K562 (cell line): ENCODE measurements around the gene TCP11. TPM values are rescaled to one million over a fixed set of nuclear protein-coding genes. Genes with fewer than 3 reads are reported as not detected.

Experiments used
- ATAC-seq: fragments of 200-7000 bp; cut with Tn5 transposase; 3 replicates; pipeline ENCODE4 v1.9.1; 2020; ENCODE audit warnings: moderate library complexity
- BruUV-seq: library from RNA; stranded (reverse); fragments of 400-500 nt; replicated peaks from 2 replicates; lab custom pipeline; 2021; lab: Mats Ljungman, UMichigan
- CTCF ChIA-PET: fragments of 300-600 bp; formaldehyde crosslinking; extraction: SDS; loops from one replicate; lab custom pipeline; 2021; ENCODE audit warnings: low intra/inter-chr PET ratio; lab: Yijun Ruan, JAX
- POLR2A ChIA-PET: fragments of 300-600, 350-650 bp; sonication (Branson Sonifier 250); formaldehyde crosslinking; extraction: SDS; loops from one replicate; lab custom pipeline; 2021; ENCODE audit warnings: antibody characterized with exemption, inconsistent platforms; lab: Yijun Ruan, JAX
- DNase-seq, 4 experiments: peaks; one replicate each; pipeline versions ENCODE4 v3.0.0 to v3.0.0-alpha.2; 2011 to 2018; ENCODE audit warnings: low spot score in 3 of 4, mixed read lengths in 3 of 4; ENCODE audit errors: extremely low read depth in 1 of 4
- FAIRE-seq: peaks from 2 replicates; lab custom pipeline; 2011; peaks lifted over from hg19 to GRCh38; lab: Jason Lieb, UNC
- H2AFZ ChIP-seq: 2 replicates; pipeline ENCODE4 v1.6.0; 2011; ENCODE audit warnings: low read depth, low read length, control low read depth, inconsistent platforms
- H3K27ac ChIP-seq: fragments of 200-600 bp; 3 replicates; pipeline ENCODE4 v1.8.0; 2011; ENCODE audit warnings: low read depth, mild to moderate bottlenecking, control low read depth, inconsistent platforms, low read length, moderate library complexity, mixed read lengths; ENCODE audit errors: extremely low read depth
- H3K27me3 ChIP-seq, 2 experiments: fragments of 300-600 bp in 1 of 2; 2 replicates in 1 of 2; 3 replicates in 1 of 2; pipeline versions ENCODE4 v1.6.0 to v1.8.0; 2011; ENCODE audit warnings: inconsistent platforms in 2 of 2, low read length in 2 of 2, mild to moderate bottlenecking in 1 of 2, mixed read lengths in 1 of 2, moderate library complexity in 1 of 2; ENCODE audit not compliant: control insufficient read depth in 2 of 2, insufficient read depth in 2 of 2
- H3K36me3 ChIP-seq: fragments of 300-600 bp; 3 replicates; pipeline ENCODE4 v1.8.0; 2011; ENCODE audit warnings: mild to moderate bottlenecking, low read length, inconsistent platforms; ENCODE audit not compliant: control insufficient read depth, insufficient read depth
- H3K4me1 ChIP-seq, 2 experiments: fragments of 200-600 bp in 1 of 2; replicated peaks in 1 of 2; 2 replicates in 1 of 2; 3 replicates in 1 of 2; pipeline versions ENCODE4 v1.5.1 to v1.8.0; 2011; ENCODE audit warnings: inconsistent platforms in 2 of 2, low read length in 2 of 2, mild to moderate bottlenecking in 1 of 2, mixed read lengths in 1 of 2, moderate library complexity in 1 of 2; ENCODE audit not compliant: control insufficient read depth in 2 of 2, insufficient read depth in 2 of 2
- H3K4me2 ChIP-seq: 2 replicates; pipeline ENCODE4 v1.6.1; 2011; ENCODE audit warnings: low read length, control low read depth, inconsistent platforms, mixed read lengths; ENCODE audit not compliant: insufficient read depth
- H3K4me3 ChIP-seq: fragments of 200-600 bp; sonication (generic), shearing (Covaris generic); 2 replicates; pipeline ENCODE4 v1.5.1; 2016; ENCODE audit warnings: control low read depth, inconsistent platforms
- H3K79me2 ChIP-seq: fragments of 200-600 bp; 3 replicates; pipeline ENCODE4 v1.8.0; 2011; ENCODE audit warnings: low read length, inconsistent platforms; ENCODE audit not compliant: control insufficient read depth, insufficient read depth
- H3K9ac ChIP-seq, 2 experiments: 2 replicates each; pipeline versions ENCODE4 v1.6.0 to v1.6.1; 2011; ENCODE audit warnings: low read depth in 2 of 2, low read length in 2 of 2, control low read depth in 1 of 2, inconsistent platforms in 1 of 2, mild to moderate bottlenecking in 1 of 2, mixed read lengths in 1 of 2; ENCODE audit not compliant: insufficient read depth in 1 of 2
- H3K9me1 ChIP-seq: one replicate; pipeline ENCODE4 v1.6.0; 2011; ENCODE audit warnings: inconsistent platforms, mild to moderate bottlenecking, low read length, moderate library complexity; ENCODE audit not compliant: control insufficient read depth, insufficient read depth
- H3K9me3 ChIP-seq: replicated peaks from 2 replicates; pipeline ENCODE4 v1.5.1; 2011; ENCODE audit warnings: low read depth, low read length, inconsistent platforms; ENCODE audit not compliant: control insufficient read depth, insufficient read depth
- H4K20me1 ChIP-seq: replicated peaks from 2 replicates; pipeline ENCODE4 v1.6.1; 2011; ENCODE audit warnings: low read length, inconsistent platforms, mixed read lengths; ENCODE audit not compliant: control insufficient read depth, insufficient read depth
- EP400 ChIP-seq: fragments of 450-650 bp; IDR thresholded peaks from 2 replicates; pipeline ENCODE4 v1.6.1; 2017; ENCODE audit warnings: antibody characterized with exemption, mild to moderate bottlenecking, moderate library complexity
- HDAC8 ChIP-seq: fragments of 450-650 bp; IDR thresholded peaks from 2 replicates; pipeline ENCODE4 v1.6.1; 2016; ENCODE audit warnings: mild to moderate bottlenecking, missing genetic modification characterization, moderate library complexity, missing compliant biosample characterization
- MLX ChIP-seq, 2 experiments: fragments of 450-650 bp in 1 of 2; sonication (generic) in 1 of 2; formaldehyde crosslinking; conservative IDR thresholded peaks; 2 replicates each; pipeline versions ENCODE4 v1.4.0 to v1.8.1; 2020 to 2022; ENCODE audit warnings: mild to moderate bottlenecking in 1 of 2, missing genetic modification reagents in 1 of 2
- MYC ChIP-seq, 2 experiments: fragments of 250-450 bp in 1 of 2; sonication (Bioruptor Pico) in 1 of 2; IDR thresholded peaks; 2 replicates each; pipeline versions ENCODE4 v1.5.1 to v1.6.1; 2012 to 2021; ENCODE audit warnings: low read depth in 2 of 2, borderline replicate concordance in 1 of 2, improper control_type of control experiment in 1 of 2, low read length in 1 of 2, mild to moderate bottlenecking in 1 of 2, moderate library complexity in 1 of 2
- NR1H2 ChIP-seq: sonication (generic); formaldehyde crosslinking; IDR thresholded peaks from 2 replicates; pipeline ENCODE4 v1.4.0; 2020; ENCODE audit warnings: mild to moderate bottlenecking, missing genetic modification reagents
- ZC3H8 ChIP-seq: fragments of 450-650 bp; IDR thresholded peaks from 2 replicates; pipeline ENCODE4 v1.6.1; 2017
- ZKSCAN8 ChIP-seq: fragments of 200-800 bp; sonication (Bioruptor generic); IDR thresholded peaks from 2 replicates; pipeline ENCODE4 v1.6.1; 2016; ENCODE audit warnings: missing genetic modification characterization, missing compliant biosample characterization
- ZNF124 ChIP-seq: sonication (generic); formaldehyde crosslinking; IDR thresholded peaks from 2 replicates; pipeline ENCODE4 v1.8.1; 2022; ENCODE audit warnings: missing genetic modification reagents
- ZNF24 ChIP-seq: fragments of 450-650 bp; IDR thresholded peaks from 2 replicates; pipeline ENCODE4 v1.6.1; 2016
- ZSCAN32 ChIP-seq: fragments of 450-650 bp; formaldehyde crosslinking; IDR thresholded peaks from 2 replicates; pipeline ENCODE4 v1.4.0; 2020; ENCODE audit warnings: mild to moderate bottlenecking, moderate library complexity
- WGBS: fragments of 100-300 bp; shearing (Covaris generic); methylation state at CpG from one replicate; pipeline ENCODE4 v1.1.6; 2016; ENCODE audit warnings: low coverage, mixed read lengths; ENCODE audit not compliant: insufficient coverage; ENCODE audit errors: missing lambda C conversion rate; 5-methylcytosine and 5-hydroxymethylcytosine counted together
- in situ Hi-C: fragments of 300-500 bp; cut with MboI; formaldehyde crosslinking; loops from 4 replicates; pipeline ENCODE4 v1.15.0; 2018; ENCODE audit warnings: inconsistent platforms, mixed read lengths
- intact Hi-C: fragments of 100-400 bp; cut with micrococcal nuclease; formaldehyde crosslinking; loops from 2 replicates; pipeline ENCODE4 v1.14.2; 2022
- polyA plus RNA-seq, 8 experiments: library from polyadenylated mRNA; depleted of rRNA in 4 of 8; stranded (reverse) in 5 of 8; unstranded in 3 of 8; fragments of >200 nt; fragmentation: Nextera tagmentation in 2 of 8; fragmentation: Illumina TruSeq in 1 of 8; extraction: Ambion mirVana in 2 of 8; extraction: Trizol in 1 of 8; gene quantifications; 2 replicates each; pipeline versions ENCODE4 v1.2.1 to v1.2.3, GENCODE V29; 2011 to 2014; ENCODE audit warnings: inconsistent platforms in 1 of 8, missing spikeins in 1 of 8
- total RNA-seq, 7 experiments: library from RNA; depleted of rRNA in 6 of 7; stranded (reverse); fragments of >200 nt in 6 of 7; fragmentation: Illumina TruSeq in 2 of 7; extraction: Trizol in 2 of 7; gene quantifications; 2 replicates each; pipeline versions ENCODE4 v1.2.1 to v1.2.3, GENCODE V29; 2011 to 2021; ENCODE audit warnings: low replicate concordance in 1 of 7
- TF ChIP-seq, protein P1 (sequence below): fragments of 450-650 bp; IDR thresholded peaks from 2 replicates; pipeline ENCODE4 v1.6.1; 2017; ENCODE audit warnings: antibody characterized with exemption

Gene TCP11
- total and polyA plus RNA-seq, 9 of the 15 experiments (the other 6 are each of a cell fraction or from before 2014, with no cell fraction given) = not detected

DNA sequence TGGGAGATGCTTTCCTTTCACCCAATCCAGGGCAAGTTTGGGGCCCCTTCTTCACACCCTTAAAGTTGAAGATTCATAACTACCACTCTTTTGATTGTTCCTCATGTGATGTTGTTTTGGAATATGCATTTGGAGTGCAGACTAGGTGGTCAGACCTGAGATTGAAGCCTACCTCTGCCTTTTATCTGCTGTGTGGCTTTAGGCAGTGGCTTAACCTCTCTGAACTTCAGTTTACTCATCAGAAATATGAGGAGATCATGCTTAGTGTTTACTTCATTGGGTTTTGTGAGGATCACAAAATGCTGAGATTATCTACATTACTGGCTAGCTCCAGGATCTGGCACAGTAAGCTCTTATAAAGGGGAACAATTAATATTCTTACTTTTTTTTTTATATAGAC is 26.4 kb upstream of the TCP11 start (continued):
- TF ChIP-seq MLX (CRISPR knock-in tag; conservative IDR thresholded peaks at IDR 0.05) = no peak
- TF ChIP-seq ZSCAN32 (CRISPR knock-in tag) = no peak
- no peak for TF ChIP-seq HDAC8 (tag)
- TF ChIP-seq ZNF24 = no peak
- TF ChIP-seq, protein P1, sequence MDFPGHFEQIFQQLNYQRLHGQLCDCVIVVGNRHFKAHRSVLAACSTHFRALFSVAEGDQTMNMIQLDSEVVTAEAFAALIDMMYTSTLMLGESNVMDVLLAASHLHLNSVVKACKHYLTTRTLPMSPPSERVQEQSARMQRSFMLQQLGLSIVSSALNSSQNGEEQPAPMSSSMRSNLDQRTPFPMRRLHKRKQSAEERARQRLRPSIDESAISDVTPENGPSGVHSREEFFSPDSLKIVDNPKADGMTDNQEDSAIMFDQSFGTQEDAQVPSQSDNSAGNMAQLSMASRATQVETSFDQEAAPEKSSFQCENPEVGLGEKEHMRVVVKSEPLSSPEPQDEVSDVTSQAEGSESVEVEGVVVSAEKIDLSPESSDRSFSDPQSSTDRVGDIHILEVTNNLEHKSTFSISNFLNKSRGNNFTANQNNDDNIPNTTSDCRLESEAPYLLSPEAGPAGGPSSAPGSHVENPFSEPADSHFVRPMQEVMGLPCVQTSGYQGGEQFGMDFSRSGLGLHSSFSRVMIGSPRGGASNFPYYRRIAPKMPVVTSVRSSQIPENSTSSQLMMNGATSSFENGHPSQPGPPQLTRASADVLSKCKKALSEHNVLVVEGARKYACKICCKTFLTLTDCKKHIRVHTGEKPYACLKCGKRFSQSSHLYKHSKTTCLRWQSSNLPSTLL = no peak

GRCh38 chr6:35166520-35166919 is 25.4 kb upstream of the TCP11 start:
- Histone ChIP-seq H3K9ac (no peak overlapping the region), H3K79me2 (no peaks in the 10 kb centered on the region), H3K27ac (no peak overlapping the region), H4K20me1 (no peaks in the 10 kb centered on the region), H3K4me2 (no peak overlapping the region), H2AFZ (no peak overlapping the region), H3K9me1 (no peaks in the 10 kb centered on the region), H3K9me3 (0 out of 2 replicates have a peak, but pooled peaks cover 3% of the 10 kb centered on the region), H3K4me1 (no peaks in the 10 kb centered on the region), H3K27me3 (peaks cover 27 to 45% of the 10 kb centered on the region in 2 experiments; a peak in 4 of 5 replicates), H3K36me3 (no peaks in the 10 kb centered on the region), H3K4me3 (no peak overlapping the region)
- ATAC-seq (no peak), DNase-seq (no peak), FAIRE-seq (no peak)
- intact Hi-C loops (no loop called here), in situ Hi-C loops (no loop called here)
- TF ChIP-seq ZNF124 (CRISPR knock-in tag) (no peak), ZC3H8 (no peak), ZKSCAN8 (no peak), EP400 (no peak), NR1H2 (no peak), MYC (IDR thresholded peaks at IDR 0.05; ENCODE audit: low read depth, low read length) (no peak), MYC (CRISPR knock-in tag; IDR thresholded peaks at IDR 0.05; ENCODE audit: borderline replicate concordance, low read depth) (no peak)
- no TSS peak for BruUV-seq
- WGBS = 2% methylated on average over 5 of the region's 5 CpGs
- ChIA-PET POLR2A (interaction anchor here (0.8 to 1.2 kb wide), 2 partner anchors 18 kb away, joined by 3 read pairs; no protein-coding TSS in a partner anchor), CTCF (no interaction called here)
